Transverse colon (tissue), 4 donors: ENCODE measurements around the gene SHH.

Experiments
- CTCF ChIP-seq, 5 experiments: fragments of 200-600 bp in 3 of 5; fragments of 450-650 bp in 2 of 5; sonication (generic) in 3 of 5; IDR thresholded peaks; 1 replicate in 2 of 5; 2 replicates in 3 of 5; pipeline ENCODE4 v1.5.1; 2016 to 2017; ENCODE audit warnings: antibody characterized with exemption in 5 of 5, inconsistent platforms in 3 of 5, mild to moderate bottlenecking in 2 of 5, moderate library complexity in 1 of 5
- EP300 ChIP-seq: sonication (generic); formaldehyde crosslinking; IDR thresholded peaks from one replicate; pipeline ENCODE4 v1.6.1; 2017; ENCODE audit warnings: antibody characterized with exemption, low read depth
- POLR2A ChIP-seq: fragments of 450-650 bp; IDR thresholded peaks from one replicate; pipeline ENCODE4 v1.6.1; 2016; ENCODE audit warnings: antibody characterized with exemption, mild to moderate bottlenecking, moderate library complexity
- POLR2AphosphoS5 ChIP-seq, 3 donors: sonication (generic); formaldehyde crosslinking; IDR thresholded peaks; one replicate each; pipeline ENCODE4 v1.6.1; 2016; ENCODE audit warnings: antibody characterized with exemption in 3 of 3

DNA sequence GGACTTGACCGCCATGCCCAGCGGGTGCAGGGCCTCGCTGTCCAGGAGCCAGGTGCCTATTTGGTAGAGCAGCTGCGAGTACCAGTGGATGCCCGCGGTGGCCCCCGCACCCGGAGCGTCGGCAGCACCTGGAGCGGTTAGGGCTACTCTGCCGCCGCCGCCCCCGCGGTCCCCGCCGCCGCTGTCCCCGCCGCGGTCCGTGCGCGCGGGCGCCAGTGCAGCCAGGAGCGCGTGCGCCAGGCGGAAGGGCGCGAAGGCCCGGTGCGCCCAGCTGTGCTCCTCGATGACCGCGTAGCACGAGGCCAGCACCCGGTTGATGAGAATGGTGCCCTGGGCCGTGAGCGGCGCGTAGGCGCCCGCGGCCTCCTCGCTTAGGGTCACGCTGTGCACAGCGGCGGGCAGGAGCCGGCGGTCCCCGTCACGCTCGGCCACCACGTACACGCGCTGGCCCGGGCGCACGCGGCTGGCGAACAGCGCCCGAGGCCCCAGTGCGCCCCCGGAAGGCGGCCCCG lies 9.3 kb downstream of the SHH start:
- TF ChIP-seq CTCF (IDR thresholded peaks at IDR 0.05) = no peak
- TF ChIP-seq EP300 = no peak
- TF ChIP-seq POLR2A = no peak
- TF ChIP-seq POLR2AphosphoS5 (IDR thresholded peaks at IDR 0.05) = no peak
